MV-4-11 (cell line): ENCODE data around the gene CCDC43.

Experiments
- DNase-seq: peaks from one replicate; lab custom pipeline; 2025; lab: John Stamatoyannopoulos, UW

Gene CCDC43

GRCh38 chr17:44627513-44628242 is 61.9 kb downstream of the CCDC43 start:
- no peak for DNase-seq
